GM18526 (cell line): Measurements from ENCODE around the gene ASB6.

Experiments
- POLR2A ChIP-seq: IDR thresholded peaks from 3 replicates; pipeline ENCODE4 v1.6.1; 2011; ENCODE audit not compliant: insufficient read length; ENCODE audit errors: extremely low read depth

ASB6 gene

GRCh38 chr9:129626079-129626624, 15.8 kb downstream of the ASB6 start, which contains the start of gene NTMT1:
NTMT1 (plus strand) TSS chr9:129626163; CDS start chr9:129632704, 6,541 bp downstream.
- peak; percentile 93 for TF ChIP-seq POLR2A

GRCh38 chr9:129624947-129625346, 17.0 kb downstream of the ASB6 start:
- TF ChIP-seq POLR2A, result no peak

- TF ChIP-seq POLR2A, result no peak
Measured at GRCh38 chr9:129624168-129624759, 17.7 kb downstream of the ASB6 start.

- no peak for TF ChIP-seq POLR2A
Measured at GRCh38 chr9:129623331-129623730, 18.6 kb downstream of the ASB6 start.

GRCh38 chr9:129620669-129621295, 21.2 kb downstream of the ASB6 start, which contains the start of gene C9orf50:
C9orf50 (minus strand) TSS chr9:129621101; CDS start chr9:129620574, 527 bp downstream.
- TF ChIP-seq POLR2A, result no peak

GRCh38 chr9:129619787-129620668, 21.9 kb downstream of the ASB6 start:
- no peak for TF ChIP-seq POLR2A

GRCh38 chr9:129617167-129617566, 24.8 kb downstream of the ASB6 start:
- no peak for TF ChIP-seq POLR2A

- no peak for TF ChIP-seq POLR2A
Measured at GRCh38 chr9:129615407-129616285, 26.3 kb downstream of the ASB6 start.

- TF ChIP-seq POLR2A, result no peak
Measured at GRCh38 chr9:129614932-129615331, 27.0 kb downstream of the ASB6 start.

- no peak for TF ChIP-seq POLR2A
Measured at GRCh38 chr9:129613520-129614175, 28.3 kb downstream of the ASB6 start.

GRCh38 chr9:129612815-129613519, 29.0 kb downstream of the ASB6 start:
- no peak for TF ChIP-seq POLR2A

GRCh38 chr9:129612123-129612522, 29.8 kb downstream of the ASB6 start:
- no peak for TF ChIP-seq POLR2A

- no peak for TF ChIP-seq POLR2A
Measured at GRCh38 chr9:129611307-129611800, 30.6 kb downstream of the ASB6 start.
